WTC11 (cell line): ENCODE results near the gene ZNF407. TPM values are rescaled to one million over a fixed set of nuclear protein-coding genes. Genes with fewer than 3 reads are reported as not detected.

ENCODE experiments used
- ATAC-seq: fragments of 200-7000 bp; cut with Tn5 transposase; 2 replicates; pipeline ENCODE4 v1.10.0; 2021; ENCODE audit warnings: mild to moderate bottlenecking, moderate library complexity
- CTCF ChIA-PET: fragments of 300-600 bp; sonication (Branson Sonifier 250); formaldehyde crosslinking; loops from one replicate; lab custom pipeline; 2021; ENCODE audit warnings: antibody characterized with exemption; lab: Charles Lee
- POLR2A ChIA-PET: fragments of 350-600 bp; sonication (Branson Sonifier 250); formaldehyde crosslinking; loops from one replicate; lab custom pipeline; 2021; ENCODE audit warnings: antibody characterized with exemption; lab: Charles Lee
- DNase-seq: peaks from one replicate; pipeline ENCODE4 v3.0.0; 2021; ENCODE audit warnings: low spot score
- H3K27ac Mint-ChIP-seq: 2 replicates; pipeline ENCODE4 v1.8.0; 2021; ENCODE audit warnings: mixed read lengths
- H3K27me3 Mint-ChIP-seq: 2 replicates; pipeline ENCODE4 v1.8.0; 2021; ENCODE audit warnings: low read depth, mild to moderate bottlenecking, moderate library complexity, mixed read lengths
- H3K36me3 Mint-ChIP-seq: 2 replicates; pipeline ENCODE4 v1.8.0; 2021; ENCODE audit warnings: mixed read lengths
- H3K4me1 Mint-ChIP-seq: 2 replicates; pipeline ENCODE4 v1.8.0; 2022; ENCODE audit warnings: mixed read lengths
- H3K4me3 Mint-ChIP-seq: 2 replicates; pipeline ENCODE4 v1.8.0; 2021; ENCODE audit warnings: mild to moderate bottlenecking, moderate library complexity, mixed read lengths
- H3K9me3 Mint-ChIP-seq: 2 replicates; pipeline ENCODE4 v1.8.0; 2021; ENCODE audit warnings: mixed read lengths
- ARID4B ChIP-seq: sonication (generic); formaldehyde crosslinking; IDR thresholded peaks from 2 replicates; pipeline ENCODE4 v1.8.0; 2023; ENCODE audit warnings: missing genetic modification reagents, mild to moderate bottlenecking, borderline replicate concordance
- CBFB ChIP-seq: sonication (generic); formaldehyde crosslinking; IDR thresholded peaks from 2 replicates; pipeline ENCODE4 v1.8.1; 2022; ENCODE audit warnings: mild to moderate bottlenecking, low read depth, missing genetic modification reagents
- E2F5 ChIP-seq: sonication (generic); formaldehyde crosslinking; IDR thresholded peaks from 2 replicates; pipeline ENCODE4 v1.8.1; 2022; ENCODE audit warnings: mild to moderate bottlenecking, moderate library complexity, missing genetic modification reagents
- EMX1 ChIP-seq: fragments of 250-450 bp; sonication (Bioruptor Pico); IDR thresholded peaks from 2 replicates; pipeline ENCODE4 v1.8.0; 2021; ENCODE audit warnings: mild to moderate bottlenecking
- ESRRA ChIP-seq: sonication (generic); formaldehyde crosslinking; IDR thresholded peaks from 2 replicates; pipeline ENCODE4 v1.8.1; 2022; ENCODE audit warnings: mild to moderate bottlenecking, missing genetic modification reagents, borderline replicate concordance
- GTF2I ChIP-seq: fragments of 250-450 bp; sonication (Bioruptor Pico); conservative IDR thresholded peaks from 2 replicates; pipeline ENCODE4 v1.4.0; 2021; ENCODE audit warnings: mild to moderate bottlenecking
- JUN ChIP-seq: sonication (generic); formaldehyde crosslinking; IDR thresholded peaks from 2 replicates; pipeline ENCODE4 v1.8.0; 2023; ENCODE audit warnings: mild to moderate bottlenecking, missing genetic modification reagents
- MLX ChIP-seq: sonication (generic); formaldehyde crosslinking; IDR thresholded peaks from 2 replicates; pipeline ENCODE4 v1.8.1; 2023; ENCODE audit warnings: mild to moderate bottlenecking, missing genetic modification reagents, moderate library complexity
- NR1H2 ChIP-seq: sonication (generic); formaldehyde crosslinking; IDR thresholded peaks from 2 replicates; pipeline ENCODE4 v1.9.0; 2021; ENCODE audit warnings: mild to moderate bottlenecking, moderate library complexity, missing genetic modification reagents
- OVOL2 ChIP-seq: fragments of 250-450 bp; sonication (Bioruptor Pico); IDR thresholded peaks from 2 replicates; pipeline ENCODE4 v1.9.0; 2021; ENCODE audit warnings: mild to moderate bottlenecking, borderline replicate concordance
- PRDM15 ChIP-seq: sonication (generic); formaldehyde crosslinking; IDR thresholded peaks from 2 replicates; pipeline ENCODE4 v1.8.0; 2022; ENCODE audit warnings: missing genetic modification reagents
- RELA ChIP-seq: sonication (generic); formaldehyde crosslinking; IDR thresholded peaks from 2 replicates; pipeline ENCODE4 v1.8.1; 2022; ENCODE audit warnings: missing genetic modification reagents, mild to moderate bottlenecking, borderline replicate concordance
- SMAD4 ChIP-seq: sonication (generic); formaldehyde crosslinking; IDR thresholded peaks from 2 replicates; pipeline ENCODE4 v1.8.0; 2022; ENCODE audit warnings: mild to moderate bottlenecking, missing genetic modification reagents
- TCF7 ChIP-seq: sonication (generic); formaldehyde crosslinking; IDR thresholded peaks from 2 replicates; pipeline ENCODE4 v1.8.0; 2022; ENCODE audit warnings: mild to moderate bottlenecking, low read depth, missing genetic modification reagents, moderate library complexity
- ZNF121 ChIP-seq: sonication (generic); formaldehyde crosslinking; IDR thresholded peaks from 2 replicates; pipeline ENCODE4 v1.8.0; 2023; ENCODE audit warnings: missing genetic modification reagents
- ZNF423 ChIP-seq: fragments of 250-450 bp; sonication (Bioruptor Pico); IDR thresholded peaks from 2 replicates; pipeline ENCODE4 v2.1.2; 2022; ENCODE audit warnings: mild to moderate bottlenecking, moderate library complexity
- total RNA-seq: library from RNA; stranded (reverse); gene quantifications from 3 replicates; pipeline ENCODE4 v1.2.3, GENCODE V29; 2021
- TF ChIP-seq, protein P1 (sequence below): sonication (generic); formaldehyde crosslinking; IDR thresholded peaks from 2 replicates; pipeline ENCODE4 v1.8.1; 2023; ENCODE audit warnings: mild to moderate bottlenecking, missing genetic modification reagents
- TF ChIP-seq, protein P2 (sequence below): sonication (generic); formaldehyde crosslinking; IDR thresholded peaks from 2 replicates; pipeline ENCODE4 v1.8.1; 2023; ENCODE audit warnings: mild to moderate bottlenecking, missing genetic modification reagents, borderline replicate concordance

ZNF407 gene
- total RNA-seq, 1 experiment from 2014 or later = 6.5 TPM

DNA sequence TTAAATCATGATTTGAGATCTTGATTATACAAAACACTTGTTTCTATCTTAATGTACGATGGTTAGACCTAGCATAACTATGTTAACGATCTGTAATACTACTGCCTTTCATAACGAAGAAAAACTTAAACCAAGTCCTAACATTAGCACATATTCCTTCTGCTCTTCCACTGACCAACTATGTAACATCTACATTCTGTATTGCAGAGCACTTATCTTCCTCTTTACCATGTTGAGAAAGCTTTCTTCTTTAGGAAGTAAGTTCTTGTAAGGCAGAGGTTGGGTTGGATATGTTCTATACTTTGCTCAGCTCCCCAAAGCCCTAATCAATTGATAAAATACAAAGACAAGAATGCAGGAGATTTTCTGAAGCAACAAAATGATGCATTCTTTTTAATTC, 7.9 kb upstream of the ZNF407 start:
- Mint-ChIP-seq H3K4me3 (no peak overlapping the region), H3K27me3 (peaks cover 7% of the 10 kb centered on the region; the same call in 1 of the 2 replicates), H3K27ac (no peak overlapping the region), H3K9me3 (no peaks in the 10 kb centered on the region), H3K36me3 (no peaks in the 10 kb centered on the region), H3K4me1 (no peaks in the 10 kb centered on the region)
- TF ChIP-seq, protein P1, sequence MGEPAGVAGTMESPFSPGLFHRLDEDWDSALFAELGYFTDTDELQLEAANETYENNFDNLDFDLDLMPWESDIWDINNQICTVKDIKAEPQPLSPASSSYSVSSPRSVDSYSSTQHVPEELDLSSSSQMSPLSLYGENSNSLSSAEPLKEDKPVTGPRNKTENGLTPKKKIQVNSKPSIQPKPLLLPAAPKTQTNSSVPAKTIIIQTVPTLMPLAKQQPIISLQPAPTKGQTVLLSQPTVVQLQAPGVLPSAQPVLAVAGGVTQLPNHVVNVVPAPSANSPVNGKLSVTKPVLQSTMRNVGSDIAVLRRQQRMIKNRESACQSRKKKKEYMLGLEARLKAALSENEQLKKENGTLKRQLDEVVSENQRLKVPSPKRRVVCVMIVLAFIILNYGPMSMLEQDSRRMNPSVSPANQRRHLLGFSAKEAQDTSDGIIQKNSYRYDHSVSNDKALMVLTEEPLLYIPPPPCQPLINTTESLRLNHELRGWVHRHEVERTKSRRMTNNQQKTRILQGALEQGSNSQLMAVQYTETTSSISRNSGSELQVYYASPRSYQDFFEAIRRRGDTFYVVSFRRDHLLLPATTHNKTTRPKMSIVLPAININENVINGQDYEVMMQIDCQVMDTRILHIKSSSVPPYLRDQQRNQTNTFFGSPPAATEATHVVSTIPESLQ = no peak
- TF ChIP-seq E2F5 (CRISPR knock-in tag) (no peak), ESRRA (CRISPR knock-in tag) (no peak), ZNF121 (no peak), MLX (no peak), JUN (CRISPR knock-in tag) (no peak), RELA (CRISPR knock-in tag) (no peak), ARID4B (CRISPR knock-in tag) (no peak), GTF2I (CRISPR knock-in tag) (no peak), CBFB (CRISPR knock-in tag) (no peak), SMAD4 (no peak), TCF7 (CRISPR knock-in tag) (no peak), OVOL2 (CRISPR knock-in tag) (no peak), PRDM15 (no peak), EMX1 (no peak), ZNF423 (CRISPR knock-in tag) (no peak), NR1H2 (no peak)
- TF ChIP-seq, protein P2, sequence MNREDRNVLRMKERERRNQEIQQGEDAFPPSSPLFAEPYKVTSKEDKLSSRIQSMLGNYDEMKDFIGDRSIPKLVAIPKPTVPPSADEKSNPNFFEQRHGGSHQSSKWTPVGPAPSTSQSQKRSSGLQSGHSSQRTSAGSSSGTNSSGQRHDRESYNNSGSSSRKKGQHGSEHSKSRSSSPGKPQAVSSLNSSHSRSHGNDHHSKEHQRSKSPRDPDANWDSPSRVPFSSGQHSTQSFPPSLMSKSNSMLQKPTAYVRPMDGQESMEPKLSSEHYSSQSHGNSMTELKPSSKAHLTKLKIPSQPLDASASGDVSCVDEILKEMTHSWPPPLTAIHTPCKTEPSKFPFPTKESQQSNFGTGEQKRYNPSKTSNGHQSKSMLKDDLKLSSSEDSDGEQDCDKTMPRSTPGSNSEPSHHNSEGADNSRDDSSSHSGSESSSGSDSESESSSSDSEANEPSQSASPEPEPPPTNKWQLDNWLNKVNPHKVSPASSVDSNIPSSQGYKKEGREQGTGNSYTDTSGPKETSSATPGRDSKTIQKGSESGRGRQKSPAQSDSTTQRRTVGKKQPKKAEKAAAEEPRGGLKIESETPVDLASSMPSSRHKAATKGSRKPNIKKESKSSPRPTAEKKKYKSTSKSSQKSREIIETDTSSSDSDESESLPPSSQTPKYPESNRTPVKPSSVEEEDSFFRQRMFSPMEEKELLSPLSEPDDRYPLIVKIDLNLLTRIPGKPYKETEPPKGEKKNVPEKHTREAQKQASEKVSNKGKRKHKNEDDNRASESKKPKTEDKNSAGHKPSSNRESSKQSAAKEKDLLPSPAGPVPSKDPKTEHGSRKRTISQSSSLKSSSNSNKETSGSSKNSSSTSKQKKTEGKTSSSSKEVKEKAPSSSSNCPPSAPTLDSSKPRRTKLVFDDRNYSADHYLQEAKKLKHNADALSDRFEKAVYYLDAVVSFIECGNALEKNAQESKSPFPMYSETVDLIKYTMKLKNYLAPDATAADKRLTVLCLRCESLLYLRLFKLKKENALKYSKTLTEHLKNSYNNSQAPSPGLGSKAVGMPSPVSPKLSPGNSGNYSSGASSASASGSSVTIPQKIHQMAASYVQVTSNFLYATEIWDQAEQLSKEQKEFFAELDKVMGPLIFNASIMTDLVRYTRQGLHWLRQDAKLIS (CRISPR knock-in tag) = no peak
- POLR2A ChIA-PET = no interaction called here
- CTCF ChIA-PET = interaction anchor here (0.9 to 1.1 kb wide), 2 partner anchors 10 to 38 kb away, joined by 3 read pairs; no protein-coding TSS in a partner anchor
- DNase-seq (no peak), ATAC-seq (no peak)
